CD4-positive, alpha-beta T cell treated with Interleukin-17A for 4 hours (primary cell): ENCODE results near the gene PAN2.
"Not testable (repeated sequence)": the region's sequence is repeated elsewhere in the genome, so short reads cannot be mapped to it uniquely, and the experiment has no call there.

Experiments used
- DNase-seq: peaks from one replicate; pipeline ENCODE4 v3.0.0-alpha.2; 2020; ENCODE audit warnings: mixed read lengths

PAN2 gene, protein sequence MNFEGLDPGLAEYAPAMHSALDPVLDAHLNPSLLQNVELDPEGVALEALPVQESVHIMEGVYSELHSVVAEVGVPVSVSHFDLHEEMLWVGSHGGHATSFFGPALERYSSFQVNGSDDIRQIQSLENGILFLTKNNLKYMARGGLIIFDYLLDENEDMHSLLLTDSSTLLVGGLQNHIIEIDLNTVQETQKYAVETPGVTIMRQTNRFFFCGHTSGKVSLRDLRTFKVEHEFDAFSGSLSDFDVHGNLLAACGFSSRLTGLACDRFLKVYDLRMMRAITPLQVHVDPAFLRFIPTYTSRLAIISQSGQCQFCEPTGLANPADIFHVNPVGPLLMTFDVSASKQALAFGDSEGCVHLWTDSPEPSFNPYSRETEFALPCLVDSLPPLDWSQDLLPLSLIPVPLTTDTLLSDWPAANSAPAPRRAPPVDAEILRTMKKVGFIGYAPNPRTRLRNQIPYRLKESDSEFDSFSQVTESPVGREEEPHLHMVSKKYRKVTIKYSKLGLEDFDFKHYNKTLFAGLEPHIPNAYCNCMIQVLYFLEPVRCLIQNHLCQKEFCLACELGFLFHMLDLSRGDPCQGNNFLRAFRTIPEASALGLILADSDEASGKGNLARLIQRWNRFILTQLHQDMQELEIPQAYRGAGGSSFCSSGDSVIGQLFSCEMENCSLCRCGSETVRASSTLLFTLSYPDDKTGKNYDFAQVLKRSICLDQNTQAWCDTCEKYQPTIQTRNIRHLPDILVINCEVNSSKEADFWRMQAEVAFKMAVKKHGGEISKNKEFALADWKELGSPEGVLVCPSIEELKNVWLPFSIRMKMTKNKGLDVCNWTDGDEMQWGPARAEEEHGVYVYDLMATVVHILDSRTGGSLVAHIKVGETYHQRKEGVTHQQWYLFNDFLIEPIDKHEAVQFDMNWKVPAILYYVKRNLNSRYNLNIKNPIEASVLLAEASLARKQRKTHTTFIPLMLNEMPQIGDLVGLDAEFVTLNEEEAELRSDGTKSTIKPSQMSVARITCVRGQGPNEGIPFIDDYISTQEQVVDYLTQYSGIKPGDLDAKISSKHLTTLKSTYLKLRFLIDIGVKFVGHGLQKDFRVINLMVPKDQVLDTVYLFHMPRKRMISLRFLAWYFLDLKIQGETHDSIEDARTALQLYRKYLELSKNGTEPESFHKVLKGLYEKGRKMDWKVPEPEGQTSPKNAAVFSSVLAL

DNA sequence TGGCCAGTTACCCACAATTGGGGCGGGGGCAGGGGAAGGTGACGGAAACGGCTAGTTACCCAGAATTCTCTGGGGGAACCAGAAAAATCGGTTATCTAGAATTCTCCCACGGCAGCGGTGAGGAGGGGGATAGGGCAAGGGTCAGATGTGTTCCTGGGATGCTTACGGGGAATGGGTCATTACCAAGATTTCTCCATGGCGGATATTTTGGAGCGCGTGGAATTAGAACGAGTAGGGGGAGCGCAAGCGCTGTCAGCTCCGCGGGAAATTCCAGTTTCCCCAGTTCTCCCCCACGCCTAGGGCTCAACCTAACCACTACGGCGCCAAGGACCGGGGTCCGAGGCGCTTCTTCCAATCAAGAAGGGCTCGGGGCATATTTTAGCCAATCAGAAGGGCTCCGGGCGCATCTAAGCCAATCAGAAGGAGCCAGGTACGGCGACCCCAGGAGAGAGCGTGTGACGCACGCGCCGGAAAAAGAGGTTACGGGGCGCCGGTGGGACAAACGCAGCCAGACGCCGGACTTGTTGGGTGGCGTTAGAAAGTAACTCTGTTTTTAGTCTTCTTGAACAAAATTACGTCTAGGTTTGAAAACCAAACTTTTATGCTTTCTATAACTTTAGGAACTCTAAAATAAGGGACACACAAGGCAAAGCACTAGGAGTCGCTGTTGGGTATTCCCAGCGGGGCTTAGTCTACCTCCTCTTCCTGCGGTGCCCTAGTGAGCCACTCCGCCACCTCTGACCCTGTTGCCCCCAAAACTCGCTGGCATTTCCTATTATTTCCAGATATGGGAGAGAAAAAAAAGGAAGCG is at the start of gene PAN2:
Gene PAN2 (minus strand): TSS at position 322 of the 811 bp plus-strand sequence. CDS start 906 bp downstream, outside the sequence.
- DNase-seq: peak; percentile 91

DNA sequence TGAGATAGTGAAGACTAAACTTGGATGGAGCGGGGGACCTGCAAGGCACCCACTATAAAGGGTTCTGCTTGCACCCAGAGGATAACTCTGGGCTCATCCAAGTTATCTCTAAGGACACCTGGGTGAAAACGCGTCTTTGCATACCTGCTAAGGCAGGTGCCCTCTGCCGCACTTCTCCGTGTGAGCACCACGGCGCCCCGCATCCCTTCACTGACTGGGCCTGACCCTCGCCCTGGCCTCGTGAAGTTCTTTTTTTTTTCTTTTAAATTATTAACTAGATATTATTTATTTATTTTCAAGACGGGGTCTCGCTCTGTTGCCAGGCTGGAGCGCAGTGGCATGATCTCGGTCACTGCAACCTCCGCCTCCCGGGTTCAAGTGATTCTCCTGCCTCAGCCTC is 48.8 kb upstream of the PAN2 start:
- no peak for DNase-seq

DNA sequence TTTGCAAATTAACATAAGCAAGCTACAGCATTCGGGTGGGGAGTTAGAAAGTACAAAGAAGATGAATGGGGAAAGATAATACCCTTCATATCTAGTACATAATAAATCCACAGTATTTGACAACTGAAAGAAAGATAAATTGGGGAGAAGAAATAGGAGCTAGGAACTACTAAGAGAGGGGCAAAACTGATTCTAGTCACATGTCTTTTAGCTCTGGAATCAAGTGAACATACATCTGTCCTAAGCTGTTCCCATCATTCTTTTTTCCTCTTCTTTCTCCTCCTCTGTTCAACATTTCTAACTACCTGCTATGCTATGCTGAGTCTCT is 44.2 kb upstream of the PAN2 start:
- no peak for DNase-seq

DNA sequence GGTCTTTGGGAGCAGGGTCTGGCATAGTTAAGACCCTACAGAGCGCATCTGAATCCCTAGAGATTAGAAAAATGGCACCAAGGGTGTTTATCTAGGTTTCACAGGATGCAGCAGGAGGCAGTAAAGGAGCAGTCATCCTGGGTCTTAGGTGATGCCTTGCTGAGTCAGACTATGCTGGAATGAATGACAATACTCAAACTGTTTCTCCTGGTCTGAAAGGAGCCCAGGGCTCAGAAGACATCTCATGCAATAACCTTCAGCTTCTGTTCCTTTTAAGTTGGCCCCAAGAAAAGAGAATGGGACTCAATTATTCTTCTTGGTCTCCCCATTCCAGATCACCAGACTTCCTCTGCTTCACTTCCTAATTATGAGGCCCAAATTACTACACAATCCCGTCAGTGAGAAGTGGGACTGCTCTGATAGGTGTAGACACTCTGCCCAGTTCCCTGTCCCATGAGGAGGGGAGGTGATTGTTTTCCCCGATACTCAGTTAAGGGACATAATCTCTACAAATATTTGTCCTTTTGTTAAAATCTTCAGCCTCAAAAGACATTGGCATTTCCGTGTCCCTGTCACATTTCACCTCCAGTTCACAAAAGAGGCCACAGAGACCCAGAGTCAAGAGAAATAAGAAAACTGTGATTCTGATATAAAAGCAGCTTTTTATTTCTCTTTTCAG is 43.6 kb upstream of the PAN2 start:
- no peak for DNase-seq

DNA sequence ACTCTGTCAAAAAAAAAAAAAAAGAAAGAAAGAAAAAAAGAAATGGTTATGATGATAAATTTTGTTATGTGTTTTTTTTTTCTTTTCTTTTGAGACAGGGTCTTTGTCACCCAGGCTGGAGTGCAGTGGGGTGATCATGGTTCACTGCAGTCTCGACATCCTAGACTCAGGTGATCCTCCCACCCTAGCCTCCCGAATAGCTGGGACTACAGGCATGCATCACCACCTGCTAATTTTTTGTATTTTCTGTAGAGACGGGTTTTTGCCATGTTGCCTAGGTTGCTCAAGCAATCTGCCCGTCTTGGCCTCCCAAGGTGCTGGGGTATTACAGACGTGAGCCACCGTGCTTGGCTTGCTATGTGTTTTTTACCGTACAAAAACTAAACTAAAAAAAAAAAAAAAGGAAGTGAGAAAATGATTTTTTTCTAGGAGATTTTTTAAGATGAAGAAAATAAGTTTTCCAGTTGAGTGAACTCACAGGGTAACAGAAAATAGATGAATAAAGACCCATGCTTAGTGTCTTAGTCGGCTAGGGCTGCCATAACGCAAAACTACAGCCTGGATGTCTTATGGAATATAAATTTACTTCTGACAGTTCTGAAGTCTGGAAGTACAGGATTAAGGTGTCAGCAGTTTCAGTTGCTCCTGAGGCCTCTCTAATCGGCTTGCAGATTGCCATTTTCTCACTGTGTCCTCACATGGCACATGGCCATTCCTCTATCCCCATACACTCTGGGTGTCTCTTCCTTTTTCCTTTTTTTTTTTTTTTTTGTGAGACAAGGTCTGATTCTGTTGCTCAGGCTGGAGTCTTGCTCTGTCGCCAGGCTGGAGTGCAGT is 42.0 kb upstream of the PAN2 start:
- DNase-seq: no peak

DNA sequence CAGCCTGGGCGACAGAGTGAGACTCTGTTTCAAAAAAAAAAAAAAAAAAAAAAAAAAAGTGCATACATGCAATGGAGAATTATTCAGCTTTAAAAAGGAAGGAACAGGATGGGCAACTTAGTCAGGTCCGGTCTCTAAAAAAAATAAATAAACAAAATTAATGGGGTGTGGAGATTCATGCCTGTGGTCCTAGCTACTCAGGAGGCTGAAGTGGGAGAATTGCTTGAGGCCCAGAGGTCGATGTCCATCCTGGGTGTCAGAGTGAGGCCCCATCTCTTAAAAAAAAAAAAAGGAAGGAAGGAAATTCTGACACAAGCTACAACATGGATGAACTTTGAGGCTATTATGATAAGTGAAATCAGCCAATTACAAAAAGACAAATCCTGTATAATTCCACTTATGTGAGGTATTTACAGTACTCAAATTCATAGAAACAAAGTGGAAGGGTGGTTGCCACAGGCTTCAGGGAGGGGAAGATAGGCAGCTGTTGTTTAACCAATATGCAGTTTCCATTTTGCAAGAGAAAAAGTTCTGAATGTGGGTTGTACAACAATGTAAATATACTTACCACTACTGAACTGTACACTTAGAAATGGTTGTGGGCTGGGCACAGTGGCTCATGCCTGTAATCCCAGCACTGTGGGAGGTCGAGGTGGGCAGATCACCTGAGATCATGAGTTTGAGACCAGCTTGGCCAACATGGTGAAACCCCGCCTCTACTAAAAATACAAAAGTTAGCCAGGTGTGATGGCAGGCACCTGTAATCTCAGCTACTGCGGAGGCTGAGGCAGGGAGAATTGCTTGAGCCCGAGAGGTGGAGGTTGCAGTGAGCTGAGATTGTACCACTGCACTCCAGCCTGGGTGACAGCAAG is 41.2 kb upstream of the PAN2 start:
- DNase-seq: no peak

DNA sequence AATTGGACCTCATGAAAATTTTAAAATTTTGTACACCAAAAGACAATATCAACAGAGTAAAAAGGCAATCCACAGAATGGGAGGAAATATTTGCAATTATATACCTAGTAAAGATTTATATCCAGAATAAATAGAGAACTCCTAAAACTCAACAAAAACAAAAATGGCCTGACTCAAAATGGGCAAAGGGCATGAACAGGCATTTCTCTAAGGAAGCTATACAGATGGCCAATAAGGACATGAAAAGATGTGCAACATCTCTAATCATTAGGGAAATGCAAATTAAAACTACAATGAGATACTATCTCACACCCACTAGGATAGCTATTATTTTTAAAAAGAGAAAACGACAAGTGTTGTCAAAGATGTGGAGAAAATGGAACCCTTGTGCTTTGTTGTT is 39.7 kb upstream of the PAN2 start:
- DNase-seq: no peak

DNA sequence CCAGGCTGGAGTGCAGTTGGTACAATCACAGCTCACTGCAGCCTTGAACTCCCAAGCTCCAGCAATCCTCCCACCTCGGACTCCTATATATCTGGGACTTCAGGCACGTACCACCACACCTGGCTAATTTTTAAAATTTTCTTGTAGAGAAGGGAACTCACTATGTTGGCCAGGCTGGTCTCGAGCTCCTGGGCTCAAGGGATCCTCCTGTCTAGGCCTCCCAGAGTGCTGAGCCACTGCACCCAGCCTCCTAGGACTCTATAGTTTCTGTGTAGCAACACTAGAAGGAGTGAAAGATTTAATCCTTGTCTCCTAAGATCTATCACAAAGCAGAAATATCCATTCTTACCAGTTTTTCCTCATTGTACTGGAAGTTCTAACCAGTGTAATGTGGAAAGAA is 33.1 kb upstream of the PAN2 start:
- no peak for DNase-seq

DNA sequence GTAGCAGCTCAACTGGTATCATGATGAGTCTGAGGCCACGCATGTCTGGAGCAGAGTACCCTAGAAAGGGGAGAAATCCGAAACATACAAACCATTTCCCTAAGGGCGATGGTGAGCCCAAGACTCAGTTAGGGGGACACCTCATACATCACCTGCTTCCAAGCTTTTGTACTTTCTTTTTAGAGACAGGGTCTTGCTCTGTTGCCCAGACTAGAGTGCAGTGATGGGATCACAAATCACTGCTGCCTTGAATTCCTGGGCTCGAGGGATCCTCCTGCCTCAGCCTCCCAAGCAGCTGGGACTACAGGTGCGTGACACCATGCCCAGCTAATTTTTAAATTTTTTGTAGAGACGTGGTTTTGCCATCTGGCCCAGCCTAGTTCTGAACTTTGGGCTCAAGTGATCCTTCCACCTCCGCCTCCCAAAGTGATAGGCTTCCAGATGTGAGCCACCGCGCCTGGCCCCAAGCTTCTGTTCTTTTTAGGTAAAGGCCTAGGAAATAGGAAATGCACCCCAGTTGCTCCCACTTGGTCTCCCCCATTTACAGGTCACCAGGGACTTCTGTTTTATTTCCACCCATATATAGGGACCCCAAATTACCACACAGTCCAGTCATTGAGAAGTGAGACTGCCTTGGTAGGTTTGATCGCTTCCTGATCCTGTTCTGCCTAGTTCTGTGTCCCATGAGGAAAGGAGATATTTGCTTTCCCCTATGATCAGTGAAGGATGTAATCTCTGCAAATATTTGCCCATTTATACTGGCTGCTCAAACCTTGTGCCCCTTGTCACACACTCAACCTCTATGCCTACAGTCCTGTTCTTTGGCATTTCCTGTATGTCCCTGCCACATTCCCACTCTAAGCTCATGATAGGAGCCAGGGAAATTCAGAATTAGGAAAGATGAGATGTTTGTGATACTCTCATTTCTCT is 28.6 kb upstream of the PAN2 start, which contains the start of gene APOF:
Gene APOF (minus strand): TSS at position 728 of the 930 bp plus-strand sequence. CDS start 112 bp downstream, at position 616.
- DNase-seq: no peak

DNA sequence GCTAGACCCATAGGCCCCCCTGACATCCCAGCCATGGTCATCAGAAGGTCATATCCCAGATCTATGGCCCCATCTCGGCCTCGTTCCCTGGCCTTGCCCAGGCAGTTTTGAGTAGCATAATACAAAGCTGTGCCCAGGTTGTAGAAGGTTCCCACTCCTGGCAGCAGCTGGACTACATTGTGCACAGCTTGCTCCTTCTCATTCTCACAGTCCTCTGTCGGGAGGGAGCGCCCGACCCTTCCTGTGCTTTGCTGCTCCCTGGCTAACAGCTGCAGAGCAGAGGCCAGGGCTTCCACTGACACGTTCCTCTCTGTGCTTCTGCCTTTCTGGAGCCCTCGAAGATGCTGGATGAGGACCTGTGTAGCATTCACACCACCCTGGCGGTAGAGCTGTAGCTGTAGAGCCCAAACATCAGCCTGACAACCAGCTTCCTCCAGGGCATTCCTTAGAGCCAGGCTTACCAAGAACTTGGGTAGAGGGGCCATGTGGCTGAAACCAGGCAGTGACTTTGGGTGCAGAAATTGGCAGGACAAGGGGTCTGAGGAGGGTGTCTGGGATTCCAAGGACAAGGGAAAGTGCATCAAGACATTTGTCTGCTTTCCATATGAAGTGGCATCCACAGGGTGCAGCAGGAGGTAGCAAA is 27.8 kb upstream of the PAN2 start:
- no peak for DNase-seq

DNA sequence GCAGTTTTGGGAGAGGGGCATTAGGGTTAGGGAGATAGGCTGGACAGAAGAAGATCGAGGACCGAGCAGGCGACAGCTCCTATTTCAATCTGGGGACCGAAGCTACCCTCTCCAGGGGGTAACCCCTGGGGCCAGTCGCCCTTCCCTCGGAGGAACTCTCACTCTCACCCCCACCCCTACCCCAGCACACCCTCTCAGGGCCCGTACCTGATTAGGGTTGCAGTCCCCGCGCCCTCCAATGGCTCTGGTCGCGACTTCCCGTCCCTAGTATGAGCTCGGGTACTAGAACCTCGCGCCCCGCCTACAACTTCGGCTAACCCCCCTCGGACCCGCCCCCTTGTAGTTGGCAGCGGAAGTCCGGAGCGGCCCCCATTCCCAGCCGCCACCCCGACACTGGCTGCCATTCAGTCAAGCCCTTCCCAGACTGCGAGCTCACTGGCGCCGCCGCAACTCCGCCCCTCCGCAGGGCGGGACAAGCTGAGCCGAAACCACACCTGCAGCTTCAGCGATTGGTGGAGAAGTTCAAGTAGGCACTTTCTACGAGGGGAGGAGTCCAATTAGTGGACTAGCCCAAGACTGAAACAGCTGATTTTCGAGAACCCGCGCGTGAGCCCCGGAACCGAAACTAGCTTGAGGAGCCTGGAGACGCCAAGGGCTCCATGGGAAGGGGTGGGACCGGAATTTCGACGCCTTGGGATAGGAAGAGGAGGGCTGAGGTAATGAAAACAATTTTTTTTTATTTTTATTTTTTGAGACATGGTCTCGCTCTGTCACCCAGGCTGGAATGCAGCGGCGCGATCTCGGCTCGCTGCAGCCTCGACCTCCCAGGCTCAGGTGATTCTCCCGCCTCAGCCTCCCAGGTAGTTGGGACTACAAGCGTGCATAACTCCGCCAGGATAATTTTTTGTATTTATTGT is 26.3 kb upstream of the PAN2 start, which contains the start of gene STAT2:
Gene STAT2 (minus strand): TSS at position 257 of the 917 bp plus-strand sequence. CDS start 3,536 bp downstream, outside the sequence.
- peak; percentile 99 for DNase-seq

DNA sequence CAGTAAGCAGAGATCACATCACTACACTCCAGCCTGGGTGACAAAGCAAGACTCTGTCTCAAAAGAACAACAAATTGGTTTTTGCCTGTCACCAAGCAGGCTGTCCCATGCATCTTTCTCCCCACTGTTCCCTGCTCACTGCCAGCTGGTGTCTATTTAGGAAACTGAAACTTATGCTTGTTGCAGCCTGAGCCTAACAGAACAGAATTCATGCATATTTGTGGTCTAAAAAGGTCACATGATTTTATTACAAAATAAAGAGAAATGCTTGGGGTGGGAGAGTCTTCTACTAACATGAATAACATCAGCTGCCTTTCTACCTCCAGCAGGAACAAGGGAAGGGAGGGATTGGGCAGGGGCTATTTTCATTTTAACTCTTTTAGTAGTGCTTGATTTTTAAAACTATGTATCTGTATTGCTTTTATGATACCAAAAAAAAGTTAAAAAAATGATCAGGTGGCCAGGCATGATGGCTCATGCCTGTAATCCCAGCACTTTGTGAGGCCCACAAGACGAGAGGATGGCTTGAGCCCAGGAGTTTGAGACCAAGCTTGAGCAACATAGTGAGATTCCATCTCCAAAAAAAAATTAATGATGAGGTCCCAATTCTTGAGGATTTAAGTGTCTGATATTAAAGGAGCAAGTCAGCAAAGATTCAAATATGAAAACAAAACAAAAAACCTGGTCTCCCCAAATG is 25.2 kb upstream of the PAN2 start:
- no peak for DNase-seq

DNA sequence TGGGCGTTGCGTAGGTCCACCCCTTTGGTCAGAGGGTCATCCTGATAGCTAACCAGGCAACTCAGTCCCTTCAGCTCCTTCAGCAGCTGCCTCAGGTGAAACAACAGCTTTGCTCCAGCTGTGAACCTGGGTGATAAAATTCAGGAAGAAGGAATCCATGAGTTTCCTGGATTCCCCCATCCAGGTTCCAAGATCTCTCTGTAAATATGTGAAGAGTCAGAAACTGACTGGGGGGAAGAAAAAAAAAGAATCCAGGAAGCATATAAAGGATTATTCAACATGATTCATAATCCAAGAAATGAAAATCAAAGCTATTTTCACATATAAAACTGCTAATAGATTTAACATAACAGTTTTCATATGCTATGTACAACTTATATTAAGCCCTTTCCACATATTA is 17.5 kb upstream of the PAN2 start:
- DNase-seq: no peak

DNA sequence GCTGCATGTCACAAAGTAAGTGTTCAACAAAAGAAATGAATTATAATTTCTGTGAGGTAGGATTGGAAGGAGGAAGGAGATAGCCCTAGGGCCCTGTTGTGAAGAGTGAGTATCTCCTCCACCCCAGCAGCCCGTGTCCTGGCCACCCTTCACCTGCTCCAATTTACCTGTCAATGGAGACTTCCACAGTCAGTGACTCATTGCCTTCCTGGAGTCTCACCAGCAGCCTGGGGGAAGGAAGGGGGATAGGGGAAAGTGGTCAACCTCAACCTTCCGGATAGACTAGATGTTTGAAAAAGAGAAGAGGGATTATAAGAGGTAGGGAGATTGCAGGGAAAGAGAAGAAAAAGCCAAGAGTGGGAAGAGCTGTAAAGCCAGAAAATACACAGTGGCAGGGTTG is 16.9 kb upstream of the PAN2 start:
- DNase-seq: no peak

DNA sequence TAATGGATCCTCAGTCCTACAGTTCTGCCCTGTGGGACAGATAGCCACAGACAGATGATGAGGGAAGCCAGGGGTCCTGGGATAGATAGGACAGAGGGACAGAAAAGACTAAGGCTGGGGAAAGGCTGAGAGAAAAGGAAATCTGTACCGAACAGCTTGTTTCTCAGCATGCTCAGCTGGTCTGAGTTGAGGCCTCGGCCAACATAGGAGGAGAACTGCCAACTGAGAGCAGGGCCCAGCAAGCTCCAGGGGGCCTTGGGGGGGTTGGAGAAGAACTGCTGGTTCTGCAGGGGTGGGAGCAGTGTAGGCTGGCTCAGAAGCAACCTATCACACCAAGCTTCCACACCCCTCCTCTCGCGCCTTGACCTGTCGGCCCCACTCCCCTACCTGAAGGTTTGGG is 15.0 kb upstream of the PAN2 start:
- no peak for DNase-seq

DNA sequence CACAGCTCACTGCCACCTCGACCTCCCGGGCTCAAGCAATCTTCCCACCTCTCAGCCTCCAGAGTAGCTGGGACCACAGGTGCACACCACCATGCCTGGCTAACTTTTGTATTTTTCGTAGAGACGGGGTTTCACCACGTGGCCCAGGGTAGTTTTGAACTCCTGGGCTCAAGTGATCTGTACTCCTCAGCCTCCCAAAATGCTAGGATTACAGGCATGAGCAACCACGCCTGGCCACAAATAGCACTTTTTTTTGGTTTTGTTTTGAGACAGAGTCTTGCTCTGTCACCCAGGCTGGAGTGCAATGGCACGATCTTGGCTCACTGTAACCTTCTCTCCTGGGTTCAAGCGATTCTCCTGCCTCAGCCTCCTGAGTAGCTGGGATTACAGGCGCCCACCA is 13.5 kb upstream of the PAN2 start:
- DNase-seq: not testable (repeated sequence)
